ENCODE results near the gene HOXD8.

Gene HOXD8

DNA sequence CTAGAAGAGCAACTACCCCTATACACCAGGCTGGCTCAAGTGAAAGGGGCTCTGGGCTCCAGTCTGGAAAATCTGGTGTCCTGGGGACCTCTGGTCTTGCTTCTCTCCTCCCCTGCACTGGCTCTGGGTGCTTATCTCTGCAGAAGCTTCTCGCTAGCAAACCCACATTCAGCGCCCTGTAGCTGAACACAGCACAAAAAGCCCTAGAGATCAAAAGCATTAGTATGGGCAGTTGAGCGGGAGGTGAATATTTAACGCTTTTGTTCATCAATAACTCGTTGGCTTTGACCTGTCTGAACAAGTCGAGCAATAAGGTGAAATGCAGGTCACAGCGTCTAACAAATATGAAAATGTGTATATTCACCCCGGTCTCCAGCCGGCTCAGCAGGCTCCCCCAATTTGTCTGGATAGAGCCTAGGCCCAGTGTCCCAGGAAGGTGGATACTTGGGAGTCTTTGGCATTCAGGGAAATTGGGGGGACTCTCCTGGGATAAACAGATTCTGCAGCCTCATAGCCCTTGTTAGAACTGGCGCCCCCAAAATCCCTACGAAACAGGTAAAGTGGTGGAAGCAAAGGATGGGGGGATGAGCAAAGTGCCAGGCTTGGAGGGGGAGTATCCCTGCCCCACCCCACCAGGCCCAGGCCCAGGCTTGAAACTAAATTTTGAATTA is 19.4 kb downstream of the HOXD8 start:
- TF ChIP-seq, protein P1, sequence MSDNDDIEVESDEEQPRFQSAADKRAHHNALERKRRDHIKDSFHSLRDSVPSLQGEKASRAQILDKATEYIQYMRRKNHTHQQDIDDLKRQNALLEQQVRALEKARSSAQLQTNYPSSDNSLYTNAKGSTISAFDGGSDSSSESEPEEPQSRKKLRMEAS (IDR thresholded peaks at IDR 0.05; ENCODE audit: low read depth, low read length), result no peak
- TF ChIP-seq, protein P2, sequence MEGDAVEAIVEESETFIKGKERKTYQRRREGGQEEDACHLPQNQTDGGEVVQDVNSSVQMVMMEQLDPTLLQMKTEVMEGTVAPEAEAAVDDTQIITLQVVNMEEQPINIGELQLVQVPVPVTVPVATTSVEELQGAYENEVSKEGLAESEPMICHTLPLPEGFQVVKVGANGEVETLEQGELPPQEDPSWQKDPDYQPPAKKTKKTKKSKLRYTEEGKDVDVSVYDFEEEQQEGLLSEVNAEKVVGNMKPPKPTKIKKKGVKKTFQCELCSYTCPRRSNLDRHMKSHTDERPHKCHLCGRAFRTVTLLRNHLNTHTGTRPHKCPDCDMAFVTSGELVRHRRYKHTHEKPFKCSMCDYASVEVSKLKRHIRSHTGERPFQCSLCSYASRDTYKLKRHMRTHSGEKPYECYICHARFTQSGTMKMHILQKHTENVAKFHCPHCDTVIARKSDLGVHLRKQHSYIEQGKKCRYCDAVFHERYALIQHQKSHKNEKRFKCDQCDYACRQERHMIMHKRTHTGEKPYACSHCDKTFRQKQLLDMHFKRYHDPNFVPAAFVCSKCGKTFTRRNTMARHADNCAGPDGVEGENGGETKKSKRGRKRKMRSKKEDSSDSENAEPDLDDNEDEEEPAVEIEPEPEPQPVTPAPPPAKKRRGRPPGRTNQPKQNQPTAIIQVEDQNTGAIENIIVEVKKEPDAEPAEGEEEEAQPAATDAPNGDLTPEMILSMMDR (IDR thresholded peaks at IDR 0.05; ENCODE audit: low read depth, low read length), result no peak
- TF ChIP-seq POLR2A (IDR thresholded peaks at IDR 0.05; ENCODE audit: extremely low read depth, insufficient read length) (no peak), MYC (IDR thresholded peaks at IDR 0.05; ENCODE audit: low read depth, low read length) (no peak)
- H3K4me3 ChIP-seq (ENCODE audit: low read depth, low read length), result no peak overlapping the region
- DNase-seq (ENCODE audit: low read depth), result no peak

DNA sequence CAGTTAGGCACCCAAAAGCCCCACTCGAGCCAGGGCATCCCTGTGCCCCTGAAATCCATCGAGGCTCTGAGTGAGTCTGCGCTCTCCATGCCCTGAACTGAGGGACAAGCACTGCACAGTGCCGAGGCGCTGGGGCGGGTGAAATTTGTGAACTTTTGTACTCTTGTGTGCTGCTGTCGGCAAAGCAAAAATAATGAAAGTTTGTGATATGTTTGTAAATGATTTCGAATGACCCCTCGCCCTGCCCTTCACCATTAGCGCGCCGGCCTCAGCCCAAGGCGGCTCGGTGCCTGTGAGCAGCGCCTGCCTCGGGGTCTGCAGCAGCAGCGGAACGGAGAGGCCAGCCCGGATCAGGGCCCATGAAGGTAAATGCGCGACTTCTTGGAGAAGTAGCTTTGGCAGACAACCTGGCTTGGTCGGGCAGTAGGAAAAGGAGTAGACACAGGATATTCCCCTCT is 20.0 kb downstream of the HOXD8 start:
- TF ChIP-seq, protein P2 (IDR thresholded peaks at IDR 0.05; ENCODE audit: low read depth, low read length), result no peak
- TF ChIP-seq POLR2A (IDR thresholded peaks at IDR 0.05; ENCODE audit: extremely low read depth, insufficient read length) (no peak), MYC (IDR thresholded peaks at IDR 0.05; ENCODE audit: low read depth, low read length) (no peak)
- TF ChIP-seq, protein P1 (IDR thresholded peaks at IDR 0.05; ENCODE audit: low read depth, low read length), result no peak
- no peak overlapping the region for H3K4me3 ChIP-seq (ENCODE audit: low read depth, low read length)
- no peak for DNase-seq (ENCODE audit: low read depth)

DNA sequence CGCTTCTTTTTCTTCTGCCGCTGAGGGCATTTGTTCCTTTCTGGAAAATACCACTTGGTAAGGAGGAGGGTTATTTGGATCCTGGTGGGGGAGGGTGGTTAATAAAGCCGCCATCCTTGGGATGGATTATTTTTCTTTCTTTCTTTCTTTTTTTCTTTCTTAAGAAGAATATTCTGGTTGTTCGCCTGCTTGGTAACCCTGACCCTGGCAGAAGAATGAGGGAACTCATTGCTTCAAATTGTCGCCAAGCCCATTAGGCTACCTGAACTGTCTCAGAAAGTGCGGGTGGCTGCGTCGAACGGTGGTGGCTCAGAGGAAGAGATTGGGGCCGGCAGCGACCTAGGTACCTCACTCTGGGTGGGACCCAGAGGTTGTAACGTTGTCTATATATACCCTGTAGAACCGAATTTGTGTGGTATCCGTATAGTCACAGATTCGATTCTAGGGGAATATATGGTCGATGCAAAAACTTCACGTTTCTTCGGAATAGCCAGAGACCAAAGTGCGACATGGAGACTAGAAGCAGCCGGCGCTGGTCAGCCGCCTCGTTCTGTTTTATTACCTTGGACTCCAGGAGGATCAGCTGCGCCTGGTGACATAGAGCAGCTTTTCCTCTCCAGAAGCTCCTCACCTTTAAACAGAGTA is 20.6 kb downstream of the HOXD8 start:
- TF ChIP-seq, protein P1 (IDR thresholded peaks at IDR 0.05; ENCODE audit: low read depth, low read length), result no peak
- TF ChIP-seq MYC (IDR thresholded peaks at IDR 0.05; ENCODE audit: low read depth, low read length), result no peak
- TF ChIP-seq, protein P2 (IDR thresholded peaks at IDR 0.05; ENCODE audit: low read depth, low read length), result no peak
- TF ChIP-seq POLR2A (IDR thresholded peaks at IDR 0.05; ENCODE audit: extremely low read depth, insufficient read length), result no peak
- DNase-seq (ENCODE audit: low read depth), result no peak
- no peak overlapping the region for H3K4me3 ChIP-seq (ENCODE audit: low read depth, low read length)

DNA sequence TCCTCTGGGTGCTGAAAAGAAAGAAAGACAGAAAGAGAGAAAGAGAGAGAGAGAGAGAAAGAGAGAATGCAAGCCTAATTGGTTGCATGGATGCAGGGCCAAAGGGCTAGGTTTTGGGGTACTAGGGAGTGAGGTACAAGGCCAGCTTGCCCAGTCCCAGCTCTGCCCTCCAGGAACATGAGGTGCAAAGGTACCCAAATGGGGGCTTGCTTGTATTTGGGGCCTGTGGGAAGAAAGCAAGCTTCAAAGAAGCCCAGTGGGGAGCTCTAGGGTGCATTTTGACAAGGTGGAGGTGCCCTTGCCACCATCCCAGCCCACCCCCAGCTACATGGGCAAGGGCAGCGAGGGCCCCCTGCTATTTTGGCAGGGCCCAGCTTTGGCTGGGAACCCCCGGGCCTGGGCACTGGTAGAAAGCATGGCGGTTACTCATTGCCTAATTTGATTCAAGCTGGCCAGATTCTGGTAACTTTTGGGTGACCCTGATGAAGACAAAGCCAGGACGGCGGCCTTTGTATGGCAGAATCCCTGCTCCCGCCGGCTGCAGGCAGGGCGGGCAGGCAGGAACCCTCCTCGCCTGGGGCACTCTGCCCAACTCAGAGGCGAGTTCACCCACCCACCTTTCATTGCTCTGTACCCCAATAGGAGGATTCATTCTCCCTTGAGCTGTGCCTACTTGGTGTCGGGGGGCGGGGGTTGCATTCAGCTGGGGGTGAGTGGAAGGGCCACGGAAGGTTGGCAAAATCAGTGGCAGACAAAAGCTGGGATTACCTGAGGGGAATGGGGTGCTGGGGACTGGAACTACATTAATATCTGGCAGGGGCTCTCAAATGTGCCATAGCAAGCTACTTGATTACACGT is 21.3 kb downstream of the HOXD8 start:
- no peak overlapping the region for H3K4me3 ChIP-seq (ENCODE audit: low read depth, low read length)
- TF ChIP-seq, protein P1 (IDR thresholded peaks at IDR 0.05; ENCODE audit: low read depth, low read length), result no peak
- TF ChIP-seq, protein P2 (IDR thresholded peaks at IDR 0.05; ENCODE audit: low read depth, low read length), result no peak
- TF ChIP-seq POLR2A (IDR thresholded peaks at IDR 0.05; ENCODE audit: extremely low read depth, insufficient read length) (no peak), MYC (IDR thresholded peaks at IDR 0.05; ENCODE audit: low read depth, low read length) (no peak)
- no peak for DNase-seq (ENCODE audit: low read depth)

DNA sequence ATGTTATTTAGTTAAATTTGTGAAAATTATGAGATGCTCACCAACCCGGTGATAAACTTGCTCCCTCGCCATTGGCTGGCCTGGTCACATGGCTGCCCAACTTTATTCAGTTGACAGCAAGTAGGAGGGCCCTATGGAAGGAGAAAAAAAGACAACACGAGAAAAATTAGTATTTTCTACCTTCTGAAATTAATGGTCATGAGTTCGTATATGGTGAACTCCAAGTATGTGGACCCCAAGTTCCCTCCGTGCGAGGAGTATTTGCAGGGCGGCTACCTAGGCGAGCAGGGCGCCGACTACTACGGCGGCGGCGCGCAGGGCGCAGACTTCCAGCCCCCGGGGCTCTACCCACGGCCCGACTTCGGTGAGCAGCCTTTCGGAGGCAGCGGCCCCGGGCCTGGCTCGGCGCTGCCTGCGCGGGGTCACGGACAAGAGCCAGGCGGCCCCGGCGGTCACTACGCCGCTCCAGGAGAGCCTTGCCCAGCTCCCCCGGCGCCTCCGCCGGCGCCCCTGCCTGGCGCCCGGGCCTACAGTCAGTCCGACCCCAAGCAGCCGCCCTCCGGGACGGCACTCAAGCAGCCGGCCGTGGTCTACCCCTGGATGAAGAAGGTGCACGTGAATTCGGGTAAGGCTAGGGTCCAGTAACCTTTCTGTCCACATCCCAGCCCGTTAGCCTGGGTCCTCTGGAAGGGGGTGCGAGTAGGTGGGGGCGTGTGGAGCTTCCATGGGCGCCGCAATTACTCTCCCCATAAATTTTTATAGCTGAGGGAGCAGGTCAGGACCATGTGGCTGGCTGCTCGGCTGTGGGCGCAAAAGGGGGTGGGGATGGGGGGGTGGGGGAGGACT is 22.2 kb downstream of the HOXD8 start, which contains the start of gene HOXD4:
Gene HOXD4 (plus strand): TSS at position 109 of the 846 bp plus-strand sequence. CDS start 84 bp downstream, at position 193.
- TF ChIP-seq MYC (IDR thresholded peaks at IDR 0.05; ENCODE audit: low read depth, low read length) (no peak), POLR2A (IDR thresholded peaks at IDR 0.05; ENCODE audit: extremely low read depth, insufficient read length) (no peak)
- TF ChIP-seq, protein P1 (IDR thresholded peaks at IDR 0.05; ENCODE audit: low read depth, low read length), result no peak
- TF ChIP-seq, protein P2 (IDR thresholded peaks at IDR 0.05; ENCODE audit: low read depth, low read length), result no peak
- H3K4me3 ChIP-seq (ENCODE audit: low read depth, low read length), result no peak within 1 kb of the TSS
- no peak for DNase-seq (ENCODE audit: low read depth)
